Mammary epithelial cell (primary cell): ENCODE data around the gene FZD7.

Source experiments
- EZH2 ChIP-seq: IDR thresholded peaks from 2 replicates; pipeline ENCODE4 v1.6.1; 2012; ENCODE audit warnings: low read length, inconsistent platforms, borderline replicate concordance
- TF ChIP-seq, protein P1 (sequence below), 2 donors: IDR thresholded peaks in 1 of 2; conservative IDR thresholded peaks in 1 of 2; 2 replicates each; pipeline ENCODE4 v1.5.1; 2011 to 2012; ENCODE audit warnings: inconsistent platforms in 2 of 2, low read length in 2 of 2, mild to moderate bottlenecking in 2 of 2, control low read depth in 1 of 2, low read depth in 1 of 2; ENCODE audit not compliant: insufficient read depth in 1 of 2; ENCODE audit errors: extremely low read depth in 1 of 2

DNA sequence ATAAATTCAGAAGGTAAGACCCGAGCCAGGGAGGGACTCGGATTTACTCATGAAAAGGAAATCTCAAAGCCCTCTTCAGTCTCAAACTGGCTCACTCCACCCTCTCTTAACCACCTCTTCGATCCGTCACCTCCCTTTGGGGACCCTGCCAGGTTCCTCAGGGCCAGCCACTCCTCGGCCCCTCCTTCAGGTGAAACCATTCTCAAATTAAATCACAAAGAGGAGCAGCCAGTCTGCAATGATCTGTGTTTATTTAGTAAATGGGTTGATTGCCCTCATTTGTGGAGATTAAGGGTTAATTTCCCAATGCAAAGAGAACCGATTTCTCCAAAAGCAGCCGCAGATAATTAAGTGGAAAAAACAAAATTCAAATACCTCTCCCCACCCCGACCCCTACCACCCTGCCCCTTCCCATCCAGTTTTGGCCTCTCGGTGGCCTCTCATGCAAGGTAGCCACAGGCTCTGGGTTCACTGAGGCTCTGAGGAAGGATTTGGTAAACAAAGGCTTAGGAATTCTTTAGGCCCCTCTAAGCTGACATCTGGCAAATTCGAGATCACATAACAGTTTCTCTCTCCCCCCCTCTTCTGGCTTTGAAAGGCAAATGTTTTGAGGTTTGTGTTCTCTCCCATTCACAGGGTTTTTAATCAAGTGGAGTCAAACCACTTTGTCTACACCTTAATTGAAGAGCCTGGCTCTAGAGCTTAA is 10.3 kb upstream of the FZD7 start:
- TF ChIP-seq, protein P1, sequence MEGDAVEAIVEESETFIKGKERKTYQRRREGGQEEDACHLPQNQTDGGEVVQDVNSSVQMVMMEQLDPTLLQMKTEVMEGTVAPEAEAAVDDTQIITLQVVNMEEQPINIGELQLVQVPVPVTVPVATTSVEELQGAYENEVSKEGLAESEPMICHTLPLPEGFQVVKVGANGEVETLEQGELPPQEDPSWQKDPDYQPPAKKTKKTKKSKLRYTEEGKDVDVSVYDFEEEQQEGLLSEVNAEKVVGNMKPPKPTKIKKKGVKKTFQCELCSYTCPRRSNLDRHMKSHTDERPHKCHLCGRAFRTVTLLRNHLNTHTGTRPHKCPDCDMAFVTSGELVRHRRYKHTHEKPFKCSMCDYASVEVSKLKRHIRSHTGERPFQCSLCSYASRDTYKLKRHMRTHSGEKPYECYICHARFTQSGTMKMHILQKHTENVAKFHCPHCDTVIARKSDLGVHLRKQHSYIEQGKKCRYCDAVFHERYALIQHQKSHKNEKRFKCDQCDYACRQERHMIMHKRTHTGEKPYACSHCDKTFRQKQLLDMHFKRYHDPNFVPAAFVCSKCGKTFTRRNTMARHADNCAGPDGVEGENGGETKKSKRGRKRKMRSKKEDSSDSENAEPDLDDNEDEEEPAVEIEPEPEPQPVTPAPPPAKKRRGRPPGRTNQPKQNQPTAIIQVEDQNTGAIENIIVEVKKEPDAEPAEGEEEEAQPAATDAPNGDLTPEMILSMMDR (conservative IDR thresholded peaks at IDR 0.05 in 1 of 2, IDR thresholded peaks at IDR 0.05 in 1 of 2; ENCODE audit: extremely low read depth in 1 of 2, insufficient read depth in 1 of 2, low read depth in 1 of 2, low read length in 2 of 2), result no peak
- TF ChIP-seq EZH2, result no peak
